WTC11 (cell line): ENCODE measurements around the gene USP21. TPM values are rescaled to one million over a fixed set of nuclear protein-coding genes. Genes with fewer than 3 reads are reported as not detected.

Experiments used
- ATAC-seq: fragments of 200-7000 bp; cut with Tn5 transposase; 2 replicates; pipeline ENCODE4 v1.10.0; 2021; ENCODE audit warnings: mild to moderate bottlenecking, moderate library complexity
- CTCF ChIA-PET: fragments of 300-600 bp; sonication (Branson Sonifier 250); formaldehyde crosslinking; loops from one replicate; lab custom pipeline; 2021; ENCODE audit warnings: antibody characterized with exemption; lab: Charles Lee
- POLR2A ChIA-PET: fragments of 350-600 bp; sonication (Branson Sonifier 250); formaldehyde crosslinking; loops from one replicate; lab custom pipeline; 2021; ENCODE audit warnings: antibody characterized with exemption; lab: Charles Lee
- DNase-seq: peaks from one replicate; pipeline ENCODE4 v3.0.0; 2021; ENCODE audit warnings: low spot score
- H3K27ac Mint-ChIP-seq: 2 replicates; pipeline ENCODE4 v1.8.0; 2021; ENCODE audit warnings: mixed read lengths
- H3K27me3 Mint-ChIP-seq: 2 replicates; pipeline ENCODE4 v1.8.0; 2021; ENCODE audit warnings: low read depth, mild to moderate bottlenecking, moderate library complexity, mixed read lengths
- H3K36me3 Mint-ChIP-seq: 2 replicates; pipeline ENCODE4 v1.8.0; 2021; ENCODE audit warnings: mixed read lengths
- H3K4me1 Mint-ChIP-seq: 2 replicates; pipeline ENCODE4 v1.8.0; 2022; ENCODE audit warnings: mixed read lengths
- H3K4me3 Mint-ChIP-seq: 2 replicates; pipeline ENCODE4 v1.8.0; 2021; ENCODE audit warnings: mild to moderate bottlenecking, moderate library complexity, mixed read lengths
- H3K9me3 Mint-ChIP-seq: 2 replicates; pipeline ENCODE4 v1.8.0; 2021; ENCODE audit warnings: mixed read lengths
- ATF2 ChIP-seq: sonication (generic); formaldehyde crosslinking; IDR thresholded peaks from 2 replicates; pipeline ENCODE4 v1.8.1; 2022; ENCODE audit warnings: low read depth, missing genetic modification reagents, borderline replicate concordance
- FOXK1 ChIP-seq: sonication (generic); formaldehyde crosslinking; IDR thresholded peaks from 2 replicates; pipeline ENCODE4 v1.8.0; 2022; ENCODE audit warnings: mild to moderate bottlenecking, moderate library complexity, missing genetic modification reagents
- IRF1 ChIP-seq: sonication (generic); formaldehyde crosslinking; IDR thresholded peaks from 2 replicates; pipeline ENCODE4 v1.8.0; 2023; ENCODE audit warnings: missing genetic modification reagents
- IRF2 ChIP-seq: sonication (generic); formaldehyde crosslinking; IDR thresholded peaks from 2 replicates; pipeline ENCODE4 v1.8.0; 2022; ENCODE audit warnings: low read depth, missing genetic modification reagents, borderline replicate concordance
- MYBL2 ChIP-seq: sonication (generic); formaldehyde crosslinking; IDR thresholded peaks from 2 replicates; pipeline ENCODE4 v1.8.1; 2023; ENCODE audit warnings: mild to moderate bottlenecking, moderate library complexity, missing genetic modification reagents
- NFYB ChIP-seq: sonication (generic); formaldehyde crosslinking; conservative IDR thresholded peaks from 2 replicates; pipeline ENCODE4 v1.8.0; 2022; ENCODE audit warnings: low read depth, missing genetic modification reagents
- OVOL2 ChIP-seq: fragments of 250-450 bp; sonication (Bioruptor Pico); IDR thresholded peaks from 2 replicates; pipeline ENCODE4 v1.9.0; 2021; ENCODE audit warnings: mild to moderate bottlenecking, borderline replicate concordance
- SOX15 ChIP-seq: fragments of 250-450 bp; sonication (Bioruptor Pico); IDR thresholded peaks from 2 replicates; pipeline ENCODE4 v1.9.0; 2021; ENCODE audit warnings: mild to moderate bottlenecking
- TEAD4 ChIP-seq: sonication (generic); formaldehyde crosslinking; IDR thresholded peaks from 2 replicates; pipeline ENCODE4 v1.8.0; 2022; ENCODE audit warnings: mild to moderate bottlenecking, missing genetic modification reagents
- ZNF416 ChIP-seq: fragments of 250-450 bp; sonication (Bioruptor Pico); IDR thresholded peaks from 2 replicates; pipeline ENCODE4 v1.9.0; 2021; ENCODE audit warnings: mild to moderate bottlenecking, inconsistent platforms
- ZNF425 ChIP-seq: fragments of 250-450 bp; sonication (Bioruptor Pico); conservative IDR thresholded peaks from 2 replicates; pipeline ENCODE4 v1.9.0; 2021; ENCODE audit warnings: mild to moderate bottlenecking
- total RNA-seq: library from RNA; stranded (reverse); gene quantifications from 3 replicates; pipeline ENCODE4 v1.2.3, GENCODE V29; 2021
- TF ChIP-seq, protein P1 (sequence below): sonication (generic); formaldehyde crosslinking; IDR thresholded peaks from 2 replicates; pipeline ENCODE4 v1.8.0; 2023; ENCODE audit warnings: mild to moderate bottlenecking, missing genetic modification reagents
- TF ChIP-seq, protein P2 (sequence below): fragments of 250-450 bp; sonication (Bioruptor Pico); IDR thresholded peaks from 2 replicates; pipeline ENCODE4 v1.9.0; 2021; ENCODE audit warnings: mild to moderate bottlenecking
- TF ChIP-seq, protein P3 (sequence below): sonication (generic); formaldehyde crosslinking; IDR thresholded peaks from 2 replicates; pipeline ENCODE4 v1.8.0; 2022; ENCODE audit warnings: mild to moderate bottlenecking, missing genetic modification reagents

USP21 gene
- total RNA-seq, 1 experiment from 2014 or later = 30.8 TPM

GRCh38 chr1:161195171-161195570, 35.9 kb downstream of the USP21 start (continued):
- TF ChIP-seq, protein P1, sequence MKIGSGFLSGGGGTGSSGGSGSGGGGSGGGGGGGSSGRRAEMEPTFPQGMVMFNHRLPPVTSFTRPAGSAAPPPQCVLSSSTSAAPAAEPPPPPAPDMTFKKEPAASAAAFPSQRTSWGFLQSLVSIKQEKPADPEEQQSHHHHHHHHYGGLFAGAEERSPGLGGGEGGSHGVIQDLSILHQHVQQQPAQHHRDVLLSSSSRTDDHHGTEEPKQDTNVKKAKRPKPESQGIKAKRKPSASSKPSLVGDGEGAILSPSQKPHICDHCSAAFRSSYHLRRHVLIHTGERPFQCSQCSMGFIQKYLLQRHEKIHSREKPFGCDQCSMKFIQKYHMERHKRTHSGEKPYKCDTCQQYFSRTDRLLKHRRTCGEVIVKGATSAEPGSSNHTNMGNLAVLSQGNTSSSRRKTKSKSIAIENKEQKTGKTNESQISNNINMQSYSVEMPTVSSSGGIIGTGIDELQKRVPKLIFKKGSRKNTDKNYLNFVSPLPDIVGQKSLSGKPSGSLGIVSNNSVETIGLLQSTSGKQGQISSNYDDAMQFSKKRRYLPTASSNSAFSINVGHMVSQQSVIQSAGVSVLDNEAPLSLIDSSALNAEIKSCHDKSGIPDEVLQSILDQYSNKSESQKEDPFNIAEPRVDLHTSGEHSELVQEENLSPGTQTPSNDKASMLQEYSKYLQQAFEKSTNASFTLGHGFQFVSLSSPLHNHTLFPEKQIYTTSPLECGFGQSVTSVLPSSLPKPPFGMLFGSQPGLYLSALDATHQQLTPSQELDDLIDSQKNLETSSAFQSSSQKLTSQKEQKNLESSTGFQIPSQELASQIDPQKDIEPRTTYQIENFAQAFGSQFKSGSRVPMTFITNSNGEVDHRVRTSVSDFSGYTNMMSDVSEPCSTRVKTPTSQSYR = no peak

GRCh38 chr1:161196111-161196510, 36.8 kb downstream of the USP21 start:
- no peak overlapping the region for H3K4me3 Mint-ChIP-seq
- H3K9me3 Mint-ChIP-seq = no peaks in the 10 kb centered on the region
- POLR2A ChIA-PET = no interaction called here
- TF ChIP-seq OVOL2 (CRISPR knock-in tag) (no peak), ATF2 (no peak), TEAD4 (CRISPR knock-in tag) (no peak), ZNF416 (CRISPR knock-in tag) (no peak), SOX15 (no peak), NFYB (CRISPR knock-in tag) (no peak), IRF1 (CRISPR knock-in tag) (no peak), ZNF425 (CRISPR knock-in tag) (no peak), IRF2 (no peak), MYBL2 (CRISPR knock-in tag) (no peak), FOXK1 (CRISPR knock-in tag) (no peak)
- TF ChIP-seq, protein P2, sequence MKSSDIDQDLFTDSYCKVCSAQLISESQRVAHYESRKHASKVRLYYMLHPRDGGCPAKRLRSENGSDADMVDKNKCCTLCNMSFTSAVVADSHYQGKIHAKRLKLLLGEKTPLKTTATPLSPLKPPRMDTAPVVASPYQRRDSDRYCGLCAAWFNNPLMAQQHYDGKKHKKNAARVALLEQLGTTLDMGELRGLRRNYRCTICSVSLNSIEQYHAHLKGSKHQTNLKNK (CRISPR knock-in tag) = no peak
- TF ChIP-seq, protein P3, sequence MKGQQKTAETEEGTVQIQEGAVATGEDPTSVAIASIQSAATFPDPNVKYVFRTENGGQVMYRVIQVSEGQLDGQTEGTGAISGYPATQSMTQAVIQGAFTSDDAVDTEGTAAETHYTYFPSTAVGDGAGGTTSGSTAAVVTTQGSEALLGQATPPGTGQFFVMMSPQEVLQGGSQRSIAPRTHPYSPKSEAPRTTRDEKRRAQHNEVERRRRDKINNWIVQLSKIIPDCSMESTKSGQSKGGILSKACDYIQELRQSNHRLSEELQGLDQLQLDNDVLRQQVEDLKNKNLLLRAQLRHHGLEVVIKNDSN (CRISPR knock-in tag) = no peak
- TF ChIP-seq, all 79 proteins: peak for 0
- DNase-seq (no peak), ATAC-seq (no peak)
- Mint-ChIP-seq H3K27me3 (no peaks in the 10 kb centered on the region), H3K4me1 (peaks cover 49% of the 10 kb centered on the region), H3K27ac (no peak overlapping the region), H3K36me3 (0 out of 2 replicates have a peak, but pooled peaks cover 3% of the 10 kb centered on the region)
- CTCF ChIA-PET = no interaction called here
